22Rv1 (cell line): ENCODE measurements around the gene DDX31.

Source experiments
- ZFX ChIP-seq: fragments of 450-650 bp; IDR thresholded peaks from 2 replicates; pipeline ENCODE4 v1.6.1; 2017; ENCODE audit warnings: antibody characterized with exemption, borderline replicate concordance
- TF ChIP-seq, protein P1 (sequence below): fragments of 450-650 bp; IDR thresholded peaks from 2 replicates; pipeline ENCODE4 v1.5.1; 2017; ENCODE audit warnings: mild to moderate bottlenecking

DNA sequence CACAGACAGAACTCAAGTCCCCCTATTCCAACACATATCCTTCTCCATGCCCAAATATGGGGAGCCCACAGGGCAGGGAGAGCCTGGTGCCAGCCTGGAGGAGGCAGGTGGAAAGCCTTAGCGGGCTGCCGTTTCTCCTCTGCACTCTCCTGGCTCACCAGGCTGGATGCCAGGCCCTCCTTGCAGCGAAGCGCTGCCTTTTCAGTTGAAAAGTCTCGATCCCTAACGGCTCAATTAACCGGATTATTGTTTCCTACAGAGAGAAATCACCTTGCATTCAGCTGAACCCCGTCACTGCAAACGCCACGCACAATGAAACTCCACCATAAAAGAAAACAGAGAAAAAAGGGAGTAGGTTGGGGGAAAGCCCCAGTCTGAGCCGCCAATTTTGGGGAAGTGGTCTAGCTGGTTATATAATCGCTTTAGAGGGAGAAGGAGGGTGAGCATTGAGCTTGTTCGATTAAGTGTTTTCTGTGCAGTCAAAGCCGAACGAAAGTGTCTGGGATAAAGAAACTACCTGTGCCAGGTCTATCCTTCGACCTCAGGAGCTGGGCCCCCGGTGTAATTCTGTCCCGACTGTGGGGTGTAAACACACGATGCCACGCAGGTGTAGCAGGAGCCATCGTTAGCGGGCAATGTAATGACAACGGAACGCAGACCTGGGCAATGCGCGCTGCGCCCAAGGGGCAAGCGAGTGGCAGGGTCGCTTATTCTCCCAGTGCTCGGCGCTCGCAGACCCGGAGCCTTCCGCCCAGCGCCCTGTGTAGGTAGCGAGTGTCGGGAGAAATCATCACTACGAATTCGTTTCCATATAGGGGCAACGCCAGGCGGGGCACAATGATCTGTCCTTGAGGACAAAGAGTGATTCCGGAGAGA is 83.6 kb downstream of the DDX31 start:
- TF ChIP-seq, protein P1, sequence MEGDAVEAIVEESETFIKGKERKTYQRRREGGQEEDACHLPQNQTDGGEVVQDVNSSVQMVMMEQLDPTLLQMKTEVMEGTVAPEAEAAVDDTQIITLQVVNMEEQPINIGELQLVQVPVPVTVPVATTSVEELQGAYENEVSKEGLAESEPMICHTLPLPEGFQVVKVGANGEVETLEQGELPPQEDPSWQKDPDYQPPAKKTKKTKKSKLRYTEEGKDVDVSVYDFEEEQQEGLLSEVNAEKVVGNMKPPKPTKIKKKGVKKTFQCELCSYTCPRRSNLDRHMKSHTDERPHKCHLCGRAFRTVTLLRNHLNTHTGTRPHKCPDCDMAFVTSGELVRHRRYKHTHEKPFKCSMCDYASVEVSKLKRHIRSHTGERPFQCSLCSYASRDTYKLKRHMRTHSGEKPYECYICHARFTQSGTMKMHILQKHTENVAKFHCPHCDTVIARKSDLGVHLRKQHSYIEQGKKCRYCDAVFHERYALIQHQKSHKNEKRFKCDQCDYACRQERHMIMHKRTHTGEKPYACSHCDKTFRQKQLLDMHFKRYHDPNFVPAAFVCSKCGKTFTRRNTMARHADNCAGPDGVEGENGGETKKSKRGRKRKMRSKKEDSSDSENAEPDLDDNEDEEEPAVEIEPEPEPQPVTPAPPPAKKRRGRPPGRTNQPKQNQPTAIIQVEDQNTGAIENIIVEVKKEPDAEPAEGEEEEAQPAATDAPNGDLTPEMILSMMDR = no peak
- no peak for TF ChIP-seq ZFX
